WERI-Rb-1 (cell line): ENCODE measurements around the gene CCDC157.
"Not testable (repeated sequence)": the region's sequence is repeated elsewhere in the genome, so short reads cannot be mapped to it uniquely, and the experiment has no call there.

ENCODE experiments used
- DNase-seq: peaks from one replicate; pipeline ENCODE4 v3.0.0-alpha.2; 2020
- H3K27ac ChIP-seq: fragments of 250-450 bp; sonication (Bioruptor Pico); 2 replicates; pipeline ENCODE4 v1.5.1; 2020; ENCODE audit warnings: mild to moderate bottlenecking, moderate library complexity
- H3K27me3 ChIP-seq: fragments of 250-450 bp; sonication (Bioruptor Pico); 2 replicates; pipeline ENCODE4 v1.5.1; 2021; ENCODE audit warnings: mild to moderate bottlenecking, low read depth, moderate library complexity; ENCODE audit not compliant: insufficient read depth, severe bottlenecking
- H3K36me3 ChIP-seq: fragments of 250-450 bp; sonication (Bioruptor Pico); 2 replicates; pipeline ENCODE4 v1.5.1; 2020; ENCODE audit warnings: mild to moderate bottlenecking, moderate library complexity
- H3K4me3 ChIP-seq: 2 replicates; pipeline ENCODE4 v1.5.1; 2011; ENCODE audit warnings: low read depth, mild to moderate bottlenecking, control low read depth, low read length
- H3K9me3 ChIP-seq: fragments of 250-450 bp; sonication (Bioruptor Pico); 2 replicates; pipeline ENCODE4 v1.5.1; 2021; ENCODE audit warnings: mild to moderate bottlenecking, moderate library complexity; ENCODE audit not compliant: severe bottlenecking
- TF ChIP-seq, protein P1 (sequence below): IDR thresholded peaks from 2 replicates; pipeline ENCODE4 v1.5.1; 2011; ENCODE audit warnings: low read depth, mild to moderate bottlenecking, control low read depth, inconsistent platforms, low read length

Gene CCDC157

GRCh38 chr22:30334646-30335045, 22.2 kb upstream of the CCDC157 start:
- Histone ChIP-seq H3K9me3 (no peaks in the 10 kb centered on the region), H3K27me3 (no peaks in the 10 kb centered on the region), H3K27ac (no peak overlapping the region), H3K36me3 (peaks cover 77% of the 10 kb centered on the region), H3K4me3 (no peak overlapping the region)
- TF ChIP-seq, protein P1, sequence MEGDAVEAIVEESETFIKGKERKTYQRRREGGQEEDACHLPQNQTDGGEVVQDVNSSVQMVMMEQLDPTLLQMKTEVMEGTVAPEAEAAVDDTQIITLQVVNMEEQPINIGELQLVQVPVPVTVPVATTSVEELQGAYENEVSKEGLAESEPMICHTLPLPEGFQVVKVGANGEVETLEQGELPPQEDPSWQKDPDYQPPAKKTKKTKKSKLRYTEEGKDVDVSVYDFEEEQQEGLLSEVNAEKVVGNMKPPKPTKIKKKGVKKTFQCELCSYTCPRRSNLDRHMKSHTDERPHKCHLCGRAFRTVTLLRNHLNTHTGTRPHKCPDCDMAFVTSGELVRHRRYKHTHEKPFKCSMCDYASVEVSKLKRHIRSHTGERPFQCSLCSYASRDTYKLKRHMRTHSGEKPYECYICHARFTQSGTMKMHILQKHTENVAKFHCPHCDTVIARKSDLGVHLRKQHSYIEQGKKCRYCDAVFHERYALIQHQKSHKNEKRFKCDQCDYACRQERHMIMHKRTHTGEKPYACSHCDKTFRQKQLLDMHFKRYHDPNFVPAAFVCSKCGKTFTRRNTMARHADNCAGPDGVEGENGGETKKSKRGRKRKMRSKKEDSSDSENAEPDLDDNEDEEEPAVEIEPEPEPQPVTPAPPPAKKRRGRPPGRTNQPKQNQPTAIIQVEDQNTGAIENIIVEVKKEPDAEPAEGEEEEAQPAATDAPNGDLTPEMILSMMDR: no peak
- DNase-seq: no peak

DNA sequence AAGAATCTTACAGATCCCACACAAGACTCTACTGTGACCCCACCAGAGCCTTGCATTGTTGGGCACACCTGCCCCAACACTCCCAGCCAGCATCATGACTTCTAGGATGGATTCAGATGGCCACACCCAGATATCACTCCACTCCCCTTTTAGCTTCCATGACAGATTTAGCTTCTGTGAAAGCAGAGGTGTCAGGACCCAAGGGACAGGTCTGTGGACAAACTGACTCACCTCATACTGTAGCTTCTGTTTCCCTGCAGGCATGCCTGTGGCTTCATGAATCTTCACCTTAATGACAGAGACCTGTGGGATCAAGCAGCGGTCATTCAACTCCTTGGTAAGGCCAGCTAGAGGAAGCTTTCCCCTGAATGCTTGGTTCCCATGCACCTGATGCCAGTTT, 21.6 kb upstream of the CCDC157 start:
- H3K27me3 ChIP-seq: no peaks in the 10 kb centered on the region
- H3K9me3 ChIP-seq: no peaks in the 10 kb centered on the region
- no peak overlapping the region for H3K4me3 ChIP-seq
- H3K27ac ChIP-seq: no peak overlapping the region
- no peak for DNase-seq
- H3K36me3 ChIP-seq: peaks cover 83% of the 10 kb centered on the region
- TF ChIP-seq, protein P1: no peak

DNA sequence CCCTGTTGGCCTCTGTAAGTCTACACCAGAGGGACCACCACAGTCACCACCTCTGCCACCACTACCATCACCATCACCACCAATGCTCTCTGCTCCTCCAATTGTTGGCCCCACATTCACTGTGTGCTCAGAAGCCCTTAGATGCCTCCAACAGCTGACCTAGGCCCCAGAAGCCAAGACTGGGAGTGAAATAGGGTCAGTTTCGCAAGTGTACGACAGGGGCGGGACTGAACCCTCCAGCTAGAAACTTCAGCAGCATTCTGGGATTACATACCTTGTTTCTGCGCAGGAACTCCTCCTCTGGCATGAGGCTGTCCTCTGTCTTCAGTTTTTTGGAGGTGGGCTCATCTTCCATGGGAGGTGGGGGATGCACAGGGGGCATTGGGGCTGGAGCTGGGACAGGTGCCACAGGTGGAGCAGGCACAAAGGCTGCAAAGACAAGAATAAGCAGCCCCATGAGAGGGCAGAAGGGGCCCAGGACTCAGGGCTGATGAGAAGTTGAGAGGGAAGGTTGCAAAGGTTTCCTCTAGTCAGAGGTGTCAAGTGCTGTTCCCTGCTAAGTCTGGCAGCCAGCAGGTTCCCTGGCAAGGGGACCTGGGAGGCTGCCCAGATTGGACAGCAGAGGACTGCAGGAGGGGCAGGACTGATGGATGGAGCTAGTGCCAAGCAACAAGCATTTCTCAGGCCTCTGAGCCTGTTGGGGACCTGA, 19.9 kb upstream of the CCDC157 start:
- Histone ChIP-seq H3K27me3 (no peaks in the 10 kb centered on the region), H3K27ac (no peak overlapping the region), H3K9me3 (no peaks in the 10 kb centered on the region), H3K4me3 (no peak overlapping the region), H3K36me3 (peaks cover 87% of the 10 kb centered on the region)
- TF ChIP-seq, protein P1: no peak
- DNase-seq: no peak

- H3K27me3 ChIP-seq: no peaks in the 10 kb centered on the region
- TF ChIP-seq, protein P1: no peak
- no peak overlapping the region for H3K4me3 ChIP-seq
- peaks cover 92% of the 10 kb centered on the region for H3K36me3 ChIP-seq
- no peak overlapping the region for H3K27ac ChIP-seq
- no peak for DNase-seq
- H3K9me3 ChIP-seq: no peaks in the 10 kb centered on the region
Observed at GRCh38 chr22:30337461-30337778, 19.4 kb upstream of the CCDC157 start.

GRCh38 chr22:30338341-30338740, 18.5 kb upstream of the CCDC157 start:
- H3K36me3 ChIP-seq: peaks cover 96% of the 10 kb centered on the region
- DNase-seq, H3K27me3 ChIP-seq, H3K27ac ChIP-seq, H3K9me3 ChIP-seq, H3K4me3 ChIP-seq: not testable (repeated sequence)

DNA sequence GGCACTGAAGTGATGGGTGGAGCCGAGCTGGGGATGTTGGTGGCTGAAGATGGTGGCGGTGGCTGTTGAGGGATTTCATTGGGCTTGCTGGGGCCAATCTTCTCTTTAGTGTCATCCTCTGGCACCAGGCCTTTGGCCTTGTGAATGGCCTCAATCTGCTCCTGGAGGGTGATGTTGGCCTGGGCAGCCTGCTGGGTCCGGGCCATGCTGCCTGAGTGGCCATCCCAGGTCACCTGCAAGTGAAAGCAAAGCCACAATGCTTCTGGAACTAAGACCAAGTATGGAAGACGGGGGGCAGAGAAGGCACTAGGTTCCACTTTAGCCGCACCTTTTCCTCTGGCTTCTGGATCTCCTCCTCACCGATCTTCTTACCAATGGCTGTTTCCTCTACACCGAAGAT, 18.0 kb upstream of the CCDC157 start:
- H3K27ac ChIP-seq: no peak overlapping the region
- no peak overlapping the region for H3K4me3 ChIP-seq
- DNase-seq: no peak
- H3K36me3 ChIP-seq: peaks cover 96% of the 10 kb centered on the region
- no peaks in the 10 kb centered on the region for H3K27me3 ChIP-seq
- H3K9me3 ChIP-seq: no peaks in the 10 kb centered on the region
- TF ChIP-seq, protein P1: no peak
